Right hindlimb (tissue), 1 donor: ENCODE measurements around the gene MYO1G.

ENCODE experiments used
- DNase-seq: peaks from one replicate; pipeline ENCODE4 v3.0.0-alpha.2; 2018

Gene MYO1G

DNA sequence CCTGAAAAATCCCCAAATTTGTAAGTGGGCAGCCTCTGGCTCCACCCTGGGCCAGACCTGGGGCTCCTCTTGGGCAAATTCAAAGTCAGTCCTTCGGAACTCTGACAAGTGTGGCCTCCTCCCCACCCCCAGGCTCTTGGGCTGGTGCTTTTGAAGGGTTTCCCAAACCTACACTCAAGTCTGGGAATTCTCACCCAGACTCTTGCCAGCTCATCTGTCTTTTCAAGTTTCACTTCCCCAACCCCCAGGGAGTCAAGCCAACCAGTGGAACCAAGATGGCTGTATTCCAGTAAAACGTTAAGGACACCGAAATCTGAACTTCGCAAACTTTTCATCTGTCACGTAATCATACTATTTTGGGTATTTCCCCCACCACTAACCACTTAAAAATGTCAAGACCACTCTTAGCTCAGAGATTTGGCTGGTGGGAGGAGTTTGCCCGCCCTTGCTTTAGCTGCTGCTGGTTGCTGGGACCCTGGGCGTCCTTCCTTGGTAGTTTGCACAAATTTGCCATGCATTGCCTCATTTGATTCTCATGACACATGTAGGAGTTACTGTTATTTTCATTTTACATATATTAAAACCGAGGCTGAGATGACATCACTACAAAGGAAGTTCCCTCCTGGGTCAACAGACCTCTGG, 1.7 kb upstream of the MYO1G start:
- peak; percentile 46 for DNase-seq

DNA sequence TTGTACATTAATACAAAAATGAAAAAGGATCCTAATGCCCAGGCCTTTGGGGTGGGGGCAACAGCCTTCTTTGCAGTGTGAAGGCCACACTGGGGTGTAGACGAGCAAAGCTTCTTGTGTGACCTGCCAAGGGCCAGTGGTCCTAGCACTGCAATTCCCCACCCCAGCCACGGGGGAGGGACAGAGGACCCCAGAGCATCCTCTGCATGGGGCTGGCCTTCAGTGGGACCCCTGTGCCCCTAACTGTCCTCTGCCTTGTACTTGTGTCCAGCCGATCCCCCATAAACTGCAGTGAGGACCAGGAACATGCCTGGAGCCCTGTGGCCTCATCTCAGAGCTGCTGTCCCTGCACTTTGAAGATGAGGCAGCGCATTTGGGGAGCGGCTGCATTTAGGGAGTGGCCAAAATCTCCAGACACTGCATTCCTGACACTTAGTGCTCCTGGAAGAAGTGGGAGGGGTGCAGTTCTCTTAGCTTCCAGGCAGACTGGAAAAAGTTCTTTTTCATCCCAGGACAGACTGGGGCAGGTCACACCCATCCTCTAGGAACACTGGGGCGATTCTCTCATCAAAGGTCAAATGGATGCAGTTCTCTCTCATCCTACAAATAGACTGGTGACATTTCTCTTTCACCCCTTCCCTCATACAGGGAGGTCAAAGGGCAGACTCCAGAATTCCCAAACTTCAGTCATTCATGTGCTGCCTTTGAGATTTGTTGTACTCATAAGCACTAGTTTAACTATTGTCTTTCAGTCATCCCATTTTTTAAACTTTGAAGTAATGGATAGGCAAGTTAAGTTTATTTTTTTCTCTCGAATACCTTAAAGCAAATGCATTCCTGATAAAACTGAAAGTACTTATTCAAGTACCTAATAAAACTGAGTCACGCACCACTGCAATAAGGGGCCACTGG, 922 bp upstream of the MYO1G start:
- no peak for DNase-seq

DNA sequence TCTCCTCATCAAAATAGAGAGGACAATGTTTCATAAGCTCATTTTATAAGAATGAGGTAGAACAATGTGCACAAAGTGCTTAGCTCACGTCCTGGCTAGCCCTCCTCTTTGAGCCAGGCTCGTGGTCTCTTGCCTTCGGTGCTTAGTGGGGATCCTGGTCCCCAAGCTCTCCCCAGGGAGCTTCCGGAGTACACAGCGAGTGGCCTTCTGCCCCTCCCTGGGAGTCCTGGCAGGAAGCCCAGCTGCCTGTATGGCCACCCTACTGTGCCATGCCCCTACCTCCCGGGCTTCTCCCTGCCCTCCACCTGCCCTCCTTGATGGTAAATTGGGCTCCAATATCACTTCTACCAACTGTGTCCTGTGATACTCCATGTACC, 868 bp downstream of the MYO1G start:
- no peak for DNase-seq

DNA sequence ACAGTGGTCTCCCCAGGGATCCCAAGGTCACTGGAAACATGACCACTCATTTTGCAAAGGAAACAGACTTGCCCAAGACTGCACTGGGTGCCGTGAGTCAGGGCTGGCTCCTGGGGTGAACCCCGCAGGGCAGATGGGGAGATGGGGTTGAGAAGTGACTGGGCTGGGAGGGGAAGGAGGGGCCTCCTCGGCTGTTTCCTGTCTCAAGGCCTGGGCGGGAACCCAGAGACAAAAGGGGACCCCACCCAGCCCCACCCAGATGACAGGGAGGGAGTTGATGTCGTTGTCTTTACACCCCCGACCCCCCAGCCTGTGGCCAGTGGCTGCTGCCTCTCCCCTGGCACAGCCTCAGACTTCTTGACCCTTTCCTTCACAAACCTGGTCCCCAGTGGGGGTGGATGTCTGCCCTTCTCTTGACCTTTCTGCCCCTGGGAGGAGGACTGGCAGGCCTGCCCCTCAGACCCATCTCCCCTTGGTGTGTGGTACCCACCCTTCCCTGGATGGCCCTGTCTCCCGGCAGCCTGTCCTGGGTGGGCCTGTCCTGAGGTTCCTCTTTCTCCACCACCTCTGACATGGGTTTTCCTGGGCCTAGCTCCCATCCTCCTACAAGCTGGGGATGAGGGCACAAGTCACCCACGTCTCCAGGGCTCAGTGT, 1.4 kb downstream of the MYO1G start:
- DNase-seq, result no peak

DNA sequence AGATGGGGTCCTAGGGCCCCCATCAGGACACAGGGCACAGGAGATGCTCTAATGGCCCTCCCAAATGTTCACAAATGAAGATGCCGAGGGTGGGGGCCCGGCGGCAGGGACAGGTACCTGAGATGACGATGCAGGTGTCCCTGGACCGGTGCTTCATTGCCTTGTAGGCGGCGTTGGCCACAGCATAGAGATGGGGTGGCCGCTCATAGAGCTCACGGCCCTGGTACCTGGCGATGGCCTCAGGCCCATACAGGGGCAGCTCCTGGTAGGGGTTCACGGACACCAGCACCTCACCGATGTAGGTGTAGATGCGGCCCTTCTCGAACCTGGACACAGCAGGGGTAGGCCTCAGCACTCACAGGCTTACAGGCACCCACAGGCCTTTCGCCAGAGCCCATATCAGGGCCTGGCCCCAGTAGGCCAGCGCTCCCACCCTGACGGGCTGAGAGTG, 2.0 kb downstream of the MYO1G start:
- no peak for DNase-seq

DNA sequence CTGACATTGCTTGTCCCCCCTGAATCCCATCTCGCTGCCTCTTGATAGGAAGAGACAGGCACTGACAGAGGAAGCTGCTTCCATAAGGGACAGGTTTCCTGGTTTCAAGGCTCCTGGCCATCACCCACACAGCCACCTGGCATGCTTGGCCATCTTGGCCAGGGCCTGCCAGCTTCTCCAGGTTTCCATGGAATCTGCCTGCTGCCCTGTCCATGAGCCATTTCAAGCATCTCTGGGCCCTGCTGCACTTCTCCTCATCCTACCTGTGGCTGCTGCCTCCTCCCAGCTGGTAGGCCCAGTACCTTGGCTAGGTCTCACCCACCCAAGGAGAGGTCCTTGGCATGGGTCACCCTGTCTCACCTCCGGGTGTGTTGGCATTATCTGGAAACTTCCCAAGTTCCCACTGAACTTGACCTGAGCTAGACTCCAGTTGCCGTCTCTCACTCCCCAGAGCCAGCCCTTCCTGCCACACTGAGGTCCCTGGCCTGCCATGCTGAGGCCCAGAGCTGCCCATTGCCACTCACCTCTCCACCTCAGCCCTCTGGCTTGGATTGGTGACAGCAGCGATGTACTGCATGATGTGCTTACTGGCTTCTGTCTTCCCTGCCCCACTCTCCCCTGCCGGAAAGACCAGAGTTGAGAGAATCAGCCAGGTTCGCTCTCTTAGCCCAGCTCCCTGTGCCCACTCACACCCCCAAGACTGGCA, 2.6 kb downstream of the MYO1G start:
- no peak for DNase-seq

DNA sequence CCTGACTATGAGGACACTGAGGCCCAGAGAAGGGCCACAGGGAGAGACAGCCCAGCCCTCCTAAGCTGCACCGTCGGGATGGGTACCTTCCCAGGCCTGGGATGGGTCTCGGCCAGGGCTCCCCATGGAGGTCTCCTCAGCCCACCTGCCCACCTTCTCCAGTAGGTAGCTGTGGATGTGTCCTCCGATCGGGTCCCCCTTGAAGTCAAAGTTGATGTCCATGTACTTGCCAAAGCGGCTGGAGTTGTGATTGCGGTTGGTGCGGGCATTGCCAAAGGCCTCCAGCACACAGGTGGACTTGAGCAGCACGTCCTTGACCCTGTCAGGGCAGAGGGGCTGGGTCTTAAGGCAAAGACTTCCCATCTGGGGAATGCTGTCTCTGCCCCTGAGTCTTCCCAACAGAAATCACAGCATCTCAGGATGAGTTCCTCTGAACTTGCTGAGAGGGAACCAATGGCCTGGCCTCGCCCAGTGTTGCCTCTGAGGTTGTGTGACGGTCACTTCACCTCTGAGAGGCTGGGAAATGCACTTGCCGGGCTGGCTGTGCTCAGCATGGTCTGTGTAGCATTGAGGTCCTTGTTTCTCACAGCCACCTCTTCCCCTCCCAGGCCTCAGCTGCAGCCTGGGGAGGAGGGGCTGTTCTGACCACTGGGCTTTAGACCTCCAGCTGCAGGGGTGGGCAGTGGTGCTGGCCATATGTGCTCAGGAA, 3.3 kb downstream of the MYO1G start:
- no peak for DNase-seq

DNA sequence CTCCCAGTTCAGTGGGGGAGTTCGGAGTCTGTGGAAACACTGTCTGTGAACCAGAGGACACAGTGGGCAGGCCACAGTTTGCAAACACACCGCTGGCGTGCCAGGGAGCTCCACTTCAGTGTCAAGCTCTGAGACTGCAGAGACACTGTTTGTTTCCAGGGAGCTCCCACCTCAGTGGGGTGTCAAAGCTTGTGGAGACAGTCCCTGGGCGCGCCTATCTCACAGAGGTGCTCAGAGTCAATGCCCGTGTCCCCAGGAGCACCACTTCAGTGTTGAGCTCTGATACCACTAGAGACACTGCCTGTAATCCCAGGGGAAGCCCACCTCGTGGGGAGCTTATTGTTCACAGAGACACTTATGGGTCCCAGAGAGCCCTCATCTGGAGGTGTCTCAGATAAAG, 4.3 kb downstream of the MYO1G start:
- no peak for DNase-seq

DNA sequence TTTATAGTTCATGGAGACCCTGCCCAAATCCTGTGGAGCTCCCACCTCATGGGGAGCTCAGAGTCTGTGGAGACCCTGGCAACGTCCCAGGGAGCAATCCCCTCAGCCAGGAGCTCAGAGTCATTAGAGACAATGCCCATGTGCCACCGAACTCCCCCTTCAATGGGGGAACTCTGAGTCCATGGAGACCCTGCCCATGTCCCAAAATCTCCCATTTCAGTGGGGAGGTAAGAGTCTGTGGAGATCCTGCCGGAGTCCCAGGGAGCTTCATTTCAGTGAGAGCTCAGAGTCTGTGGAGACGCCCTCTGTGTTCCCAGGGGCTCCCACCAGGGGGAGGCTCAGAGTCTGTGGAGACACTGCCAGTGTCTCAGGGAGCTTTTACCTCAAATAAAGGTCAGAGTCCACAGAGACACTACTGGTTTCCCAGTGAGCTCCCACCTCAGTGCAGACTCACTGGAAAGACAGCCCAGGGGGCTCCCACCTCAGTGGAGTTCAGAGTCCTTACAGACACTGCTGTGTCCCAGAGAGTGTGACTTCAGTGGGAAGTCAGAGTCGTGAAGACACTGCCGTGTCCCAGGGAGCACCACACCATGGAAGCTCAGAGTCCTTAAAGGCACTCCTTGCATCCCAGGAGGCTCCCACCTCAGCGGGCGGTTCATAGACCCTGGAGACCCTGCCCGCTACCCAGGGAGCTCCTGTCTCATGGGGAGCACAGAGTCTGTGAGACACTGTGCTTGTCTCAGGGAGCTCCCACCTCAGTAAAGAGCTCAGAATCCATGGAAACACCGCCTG, 5.0 kb downstream of the MYO1G start:
- DNase-seq, result no peak

DNA sequence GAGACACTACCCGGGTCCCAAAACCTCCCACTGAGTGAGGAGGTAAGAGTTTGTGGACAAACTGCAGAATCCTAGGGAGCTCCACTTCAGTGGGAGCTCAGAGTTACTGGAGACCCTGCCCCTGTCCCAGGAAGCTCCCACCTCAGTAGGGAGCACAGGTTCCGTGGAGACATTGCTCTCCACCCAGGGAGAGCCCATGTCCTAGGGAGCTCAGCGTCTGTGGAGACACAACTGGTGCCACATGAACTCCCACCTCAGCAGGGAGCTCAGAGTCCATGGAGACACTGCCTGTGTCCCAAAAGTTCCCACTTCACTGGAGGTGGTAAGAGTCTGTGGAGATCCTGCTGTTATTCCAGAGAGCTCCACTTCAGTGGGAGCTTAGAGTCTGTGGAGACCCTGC, 6.3 kb downstream of the MYO1G start:
- DNase-seq, result no peak

DNA sequence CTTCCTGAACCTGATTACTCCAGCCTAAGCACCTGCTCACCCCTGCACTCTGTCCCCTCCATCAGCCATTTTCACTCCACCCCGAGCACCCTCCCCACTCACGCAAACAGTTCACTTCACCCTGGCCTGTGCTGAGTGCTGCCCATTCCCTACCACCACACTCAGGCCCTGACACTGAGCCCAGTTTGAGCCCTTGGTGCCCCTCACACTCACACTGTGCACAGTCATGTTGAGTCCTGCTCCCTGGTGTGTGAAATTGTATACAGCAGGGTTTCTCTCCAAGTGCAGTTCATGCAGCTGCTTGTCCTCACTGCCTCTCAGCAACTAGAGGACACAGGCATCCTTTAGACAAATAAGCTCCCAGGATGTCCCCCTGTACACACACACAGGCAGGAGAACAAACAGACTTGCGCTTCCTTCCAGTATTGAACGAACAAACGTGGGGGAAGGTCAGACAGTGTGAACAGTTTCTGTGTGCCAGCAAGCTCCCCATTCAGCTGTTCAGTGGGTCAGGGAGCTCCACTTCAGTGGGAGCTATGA, 6.8 kb downstream of the MYO1G start:
- no peak for DNase-seq

DNA sequence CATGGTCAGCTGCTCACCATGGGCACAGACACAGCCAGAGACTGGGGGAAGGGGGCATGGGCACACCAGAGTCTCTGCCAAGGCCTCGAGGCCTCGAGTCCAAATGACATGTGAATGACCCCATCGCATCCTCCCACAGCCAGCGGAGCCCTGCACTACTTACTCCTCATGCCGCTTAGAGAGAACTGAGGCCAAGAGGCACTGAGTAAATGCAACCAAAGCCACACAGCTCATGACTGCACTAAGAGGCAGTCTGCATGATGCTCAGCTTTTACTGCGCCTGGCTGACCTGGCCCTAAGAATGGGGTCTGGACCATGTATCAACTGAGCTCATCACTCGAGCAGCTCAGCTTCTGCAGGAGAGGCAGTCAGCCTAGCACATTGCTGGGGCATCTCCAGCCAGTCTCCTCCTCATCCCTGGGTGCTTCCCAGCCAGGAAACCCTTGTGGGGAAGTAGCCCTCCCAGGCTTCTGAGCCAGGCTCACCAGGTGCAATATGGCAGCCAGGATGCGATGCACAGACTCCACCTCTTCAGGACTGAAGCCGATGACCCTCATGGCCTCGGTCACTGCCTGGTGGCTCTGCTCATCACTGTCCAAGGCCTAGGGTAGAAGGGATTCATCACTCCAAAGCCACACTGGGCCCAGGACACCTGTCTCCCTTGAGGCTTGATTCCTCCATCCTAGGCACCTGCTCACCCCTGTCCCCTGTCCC, 7.5 kb downstream of the MYO1G start:
- DNase-seq, result no peak

DNA sequence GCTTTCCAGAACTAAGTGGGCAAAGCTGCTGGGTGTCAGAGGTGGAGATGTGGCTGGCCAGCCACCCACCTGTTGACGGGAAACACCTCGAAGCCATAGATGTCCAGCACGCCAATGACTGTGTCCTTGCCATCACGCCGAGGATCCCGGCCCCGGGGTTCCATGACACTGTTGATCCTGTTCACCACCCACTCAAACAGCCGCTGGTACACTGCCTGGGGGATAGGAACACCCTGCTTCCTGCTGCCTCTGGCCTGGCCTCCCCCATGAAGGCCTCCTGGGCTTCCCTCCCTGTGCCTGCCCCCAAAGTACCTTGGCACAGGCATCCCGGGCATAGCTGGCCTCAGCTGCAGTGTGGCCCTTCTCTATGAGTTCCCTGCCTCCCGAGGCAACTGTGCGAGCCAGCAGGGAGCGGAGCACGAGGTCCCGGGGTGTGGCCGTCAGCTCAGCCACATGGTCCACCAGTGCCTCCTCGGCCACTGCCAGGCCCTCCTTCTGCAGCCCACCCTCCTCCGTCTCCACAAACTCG, 8.2 kb downstream of the MYO1G start:
- no peak for DNase-seq

DNA sequence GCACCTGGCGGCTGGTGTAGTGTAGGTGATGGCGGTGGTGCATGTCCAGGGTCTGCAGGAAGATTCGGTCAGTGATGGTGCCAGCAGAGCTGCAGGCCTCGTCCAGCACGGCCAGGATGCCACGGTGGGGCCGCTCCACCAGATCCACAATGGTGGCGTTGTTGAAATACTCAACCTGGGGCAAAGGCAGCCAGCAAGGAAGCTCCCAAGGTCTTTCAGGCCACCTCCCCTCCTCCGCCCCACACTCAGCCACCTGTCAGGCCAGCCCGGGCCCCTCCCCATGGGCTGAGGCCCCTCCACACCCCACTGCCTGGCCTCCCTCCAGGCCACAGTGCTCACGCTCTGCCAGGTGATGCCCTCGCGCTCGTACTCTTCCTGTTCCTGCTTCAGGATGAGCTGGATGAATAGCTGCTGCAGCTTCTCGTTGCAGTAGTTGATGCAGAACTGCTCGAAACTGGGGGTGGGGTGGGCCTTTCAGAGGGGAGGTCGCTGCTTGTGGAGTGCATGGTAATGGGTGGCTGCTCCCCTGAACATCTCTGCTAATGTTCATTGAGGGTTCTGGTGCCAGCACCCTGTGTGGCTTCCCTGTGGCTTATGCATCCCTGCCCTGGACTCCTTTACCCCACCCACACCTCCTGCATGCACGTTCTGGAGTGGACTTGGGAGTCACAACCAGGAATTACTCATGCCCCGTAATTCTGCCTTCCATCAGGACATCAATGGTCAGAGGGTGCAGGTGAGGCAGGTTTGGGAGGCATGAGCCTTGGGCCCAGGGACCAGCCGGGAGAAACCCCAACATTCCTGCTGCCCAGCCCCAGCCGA, 8.9 kb downstream of the MYO1G start:
- DNase-seq, result no peak

DNA sequence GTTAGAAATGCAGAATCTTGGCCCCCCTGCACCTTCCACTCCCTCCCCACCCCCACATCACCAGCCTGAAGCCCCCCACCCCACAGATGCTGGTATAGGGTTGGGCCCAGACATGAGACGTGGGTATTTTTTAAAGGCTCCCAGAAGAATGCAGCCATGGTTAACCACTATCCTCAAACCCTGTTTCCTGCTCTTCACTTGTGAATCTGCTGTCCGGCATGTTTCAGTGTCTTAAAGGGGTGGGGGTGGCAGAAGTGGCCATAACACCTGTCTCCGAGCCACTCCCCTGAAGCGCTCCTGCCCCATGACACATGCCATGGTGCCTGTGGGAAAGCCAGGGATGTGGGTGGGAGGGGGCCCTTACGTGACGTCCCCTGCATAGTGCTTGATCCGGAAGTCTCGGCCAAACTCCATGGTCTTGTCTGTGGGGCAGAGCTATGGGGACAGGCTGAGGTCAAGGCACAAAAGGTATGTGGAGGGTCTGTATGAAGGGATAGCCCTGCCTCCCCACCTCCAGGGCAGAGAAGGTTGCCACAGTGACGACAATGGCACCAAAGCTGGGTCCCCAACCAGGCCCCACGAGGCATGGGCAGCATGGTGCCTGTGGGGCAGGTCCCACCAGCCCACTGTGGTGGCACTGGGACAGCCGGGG, 9.6 kb downstream of the MYO1G start:
- DNase-seq, result no peak

DNA sequence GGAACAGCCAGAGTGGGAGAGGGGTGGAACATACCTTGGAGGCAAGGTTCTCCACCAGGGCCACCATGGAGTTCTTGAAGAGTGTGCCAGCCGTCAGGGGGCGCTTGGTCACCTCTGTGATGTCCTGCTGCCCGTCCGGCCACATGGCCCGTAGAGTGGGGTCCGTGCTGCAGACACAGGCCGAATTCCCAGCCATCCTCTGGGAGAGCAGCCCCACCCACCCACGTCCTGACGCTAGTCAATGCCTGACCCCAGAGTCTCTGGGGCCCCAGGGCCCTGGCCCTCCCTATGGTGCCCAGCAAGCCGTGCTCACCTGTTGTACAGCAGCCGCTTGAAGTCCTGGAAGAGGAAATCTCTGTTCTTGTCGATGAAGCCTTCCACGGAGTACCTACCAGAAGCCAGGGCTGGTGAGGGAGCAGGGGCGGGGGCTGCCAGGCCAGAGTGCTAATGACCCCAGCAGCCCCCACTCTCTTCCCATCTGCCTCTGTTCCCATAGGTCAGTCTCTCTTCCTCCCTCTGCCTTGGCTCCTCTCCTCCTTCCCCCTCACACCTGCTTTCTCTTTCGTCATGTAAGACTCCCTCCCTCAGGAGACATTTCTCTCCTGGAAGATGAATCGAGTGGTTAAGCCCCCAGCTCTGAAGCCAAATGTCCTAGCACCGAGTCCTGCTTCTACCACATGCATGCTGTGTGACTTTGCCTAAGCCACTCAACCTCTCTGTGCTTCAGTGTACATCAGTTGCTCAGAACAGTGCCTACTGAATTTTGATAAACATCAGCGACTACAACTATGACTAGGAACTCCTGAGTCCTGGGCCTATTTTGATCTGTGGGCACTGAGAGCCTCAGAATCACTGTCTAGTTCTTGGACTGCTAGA, 11.0 kb downstream of the MYO1G start:
- no peak for DNase-seq

DNA sequence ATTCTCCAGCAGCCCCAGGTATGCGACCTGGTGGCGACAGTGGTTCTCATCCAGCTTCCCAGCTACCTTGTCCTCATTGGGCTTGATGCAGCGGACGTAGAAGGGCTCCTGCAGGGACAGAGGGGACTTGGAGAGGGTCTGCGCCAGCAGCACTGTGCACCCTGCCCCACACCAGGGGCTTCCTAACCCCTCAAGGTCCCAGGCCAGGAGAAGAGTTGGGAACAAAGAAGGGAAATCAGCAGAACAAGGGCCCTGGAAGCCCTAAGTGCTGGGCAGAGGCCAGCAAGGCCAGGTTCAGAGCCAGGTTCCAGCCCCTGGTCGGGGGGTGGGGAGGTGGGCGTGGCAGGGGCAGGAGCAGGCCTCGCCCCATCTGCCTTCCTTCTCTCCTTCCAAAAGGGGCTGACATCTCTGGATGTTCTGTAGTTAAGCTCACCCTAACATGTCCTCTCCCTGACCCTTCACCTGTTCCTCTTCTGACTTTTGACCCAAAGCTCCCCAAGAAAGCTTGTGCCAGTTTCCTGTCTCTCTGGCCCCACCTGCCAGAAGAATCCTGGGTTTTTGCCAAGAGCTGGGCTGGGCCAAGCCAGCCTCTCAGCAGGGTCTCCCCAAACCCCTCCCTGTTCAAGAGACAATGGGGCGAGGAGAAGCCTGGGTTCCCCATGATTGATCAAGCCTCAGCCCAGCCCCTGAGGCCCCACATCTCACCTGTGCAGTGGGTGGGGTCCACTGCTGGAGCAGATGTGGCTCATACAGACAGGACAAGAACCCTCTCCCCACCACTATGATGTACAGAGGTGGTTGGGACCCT, 11.9 kb downstream of the MYO1G start:
- DNase-seq, result no peak
